GM23248 (cell line): Measurements from ENCODE around the gene NDC1. TPM values are rescaled to one million over a fixed set of nuclear protein-coding genes. Genes with fewer than 3 reads are reported as not detected.

Source experiments
- DNase-seq: peaks from one replicate; pipeline ENCODE4 v3.0.0-alpha.2; 2015
- H2AFZ ChIP-seq: fragments of 200-600 bp; sonication (generic); 2 replicates; pipeline ENCODE4 v1.6.1; 2016; ENCODE audit warnings: antibody characterized with exemption
- H3F3A ChIP-seq: fragments of 200-600 bp; sonication (generic); 2 replicates; pipeline ENCODE4 v1.6.1; 2016; ENCODE audit warnings: mild to moderate bottlenecking, antibody characterized with exemption, mixed run types; ENCODE audit not compliant: insufficient read depth
- H3K27ac ChIP-seq: fragments of 200-600 bp; sonication (generic); 2 replicates; pipeline ENCODE4 v1.5.1; 2016; ENCODE audit warnings: mild to moderate bottlenecking
- H3K27me3 ChIP-seq: fragments of 200-600 bp; sonication (generic); replicated peaks from 2 replicates; pipeline ENCODE4 v1.6.1; 2016; ENCODE audit warnings: mild to moderate bottlenecking; ENCODE audit not compliant: insufficient read depth
- H3K36me3 ChIP-seq: fragments of 200-600 bp; sonication (generic); 2 replicates; pipeline ENCODE4 v1.6.1; 2016; ENCODE audit warnings: low read depth, mild to moderate bottlenecking
- H3K4me1 ChIP-seq: fragments of 200-600 bp; sonication (generic); 2 replicates; pipeline ENCODE4 v1.6.1; 2016; ENCODE audit warnings: mild to moderate bottlenecking; ENCODE audit not compliant: insufficient read depth
- H3K4me2 ChIP-seq: fragments of 200-600 bp; sonication (generic); one replicate; pipeline ENCODE4 v1.6.1; 2016; ENCODE audit warnings: mild to moderate bottlenecking; ENCODE audit not compliant: unreplicated experiment
- H3K4me3 ChIP-seq: fragments of 200-600 bp; sonication (generic); 2 replicates; pipeline ENCODE4 v1.5.1; 2016; ENCODE audit warnings: mild to moderate bottlenecking
- H3K79me2 ChIP-seq: fragments of 200-600 bp; sonication (generic); 2 replicates; pipeline ENCODE4 v1.6.1; 2016; ENCODE audit warnings: mild to moderate bottlenecking; ENCODE audit not compliant: insufficient read depth
- H3K9ac ChIP-seq: fragments of 200-600 bp; sonication (generic); 2 replicates; pipeline ENCODE4 v1.6.1; 2016; ENCODE audit warnings: mild to moderate bottlenecking
- H3K9me2 ChIP-seq: fragments of 200-600 bp; sonication (generic); 2 replicates; pipeline ENCODE4 v1.6.1; 2016; ENCODE audit warnings: mixed run types, mild to moderate bottlenecking, moderate library complexity; ENCODE audit not compliant: insufficient read depth
- H3K9me3 ChIP-seq: fragments of 200-600 bp; sonication (generic); one replicate; pipeline ENCODE4 v1.6.1; 2017; ENCODE audit warnings: low read depth
- H4K20me1 ChIP-seq: fragments of 200-600 bp; sonication (generic); 2 replicates; pipeline ENCODE4 v1.6.0; 2016; ENCODE audit not compliant: insufficient read depth
- EZH2 ChIP-seq: fragments of 200-600 bp; sonication (generic); IDR thresholded peaks from 2 replicates; pipeline ENCODE4 v1.6.1; 2018; ENCODE audit warnings: antibody characterized with exemption, mild to moderate bottlenecking; ENCODE audit not compliant: insufficient read depth, poor library complexity, severe bottlenecking
- EZH2phosphoT487 ChIP-seq: fragments of 200-600 bp; sonication (generic); IDR thresholded peaks from 2 replicates; pipeline ENCODE4 v1.6.1; 2018; ENCODE audit warnings: antibody characterized with exemption, moderate library complexity, mild to moderate bottlenecking, low read depth; ENCODE audit not compliant: insufficient read depth
- WGBS, 2 experiments: methylation state at CpG; one replicate each; pipeline ENCODE4 v1.1.6; 2015 to 2017; ENCODE audit warnings: low lambda C conversion rate in 2 of 2, low coverage in 1 of 2; ENCODE audit errors: missing lambda C conversion rate in 2 of 2; 5-methylcytosine and 5-hydroxymethylcytosine counted together
- in situ Hi-C: fragments of 300-500 bp; cut with MboI; formaldehyde crosslinking; loops from 2 replicates; pipeline ENCODE4 v1.15.0; 2020
- polyA plus RNA-seq: library from polyadenylated mRNA; unstranded; fragments of >200 nt; fragmentation: Nextera tagmentation; extraction: Ambion mirVana; gene quantifications from 2 replicates; pipeline ENCODE4 v1.2.1, GENCODE V29; 2016
- total RNA-seq: library from RNA; depleted of rRNA; stranded (reverse); fragments of >200 nt; shearing (Covaris generic); gene quantifications from 2 replicates; pipeline ENCODE4 v1.2.3, GENCODE V29; 2014

Gene NDC1
- total and polyA plus RNA-seq, 2 experiments from 2014 or later, result 8.2 to 23.0 TPM

- 69 to 79% methylated on average over 5 of the region's 5 CpGs for WGBS, 2 experiments
- Histone ChIP-seq H3K27ac (no peak overlapping the region), H3K9me3 (no peaks in the 10 kb centered on the region), H3K9ac (no peak overlapping the region), H3K9me2 (no peaks in the 10 kb centered on the region), H3F3A (no peaks in the 10 kb centered on the region), H3K4me1 (no peaks in the 10 kb centered on the region), H3K36me3 (peaks cover 15% of the 10 kb centered on the region; the same call in 1 of the 2 replicates), H4K20me1 (no peaks in the 10 kb centered on the region), H3K27me3 (no peaks in the 10 kb centered on the region), H2AFZ (no peak overlapping the region), H3K4me3 (no peak overlapping the region), H3K4me2 (no peak overlapping the region), H3K79me2 (no peaks in the 10 kb centered on the region)
- no peak for DNase-seq
- in situ Hi-C loops, result loop anchor here (25.0 kb wide), 1 partner anchor 640 kb away; no protein-coding TSS in a partner anchor
- TF ChIP-seq EZH2phosphoT487 (no peak), EZH2 (no peak)
Observed at GRCh38 chr1:53871773-53872484, 33.8 kb upstream of the NDC1 start.

- H3K36me3 ChIP-seq, result peaks cover 14% of the 10 kb centered on the region; the same call in 1 of the 2 replicates
- in situ Hi-C loops, result loop anchor here (25.0 kb wide), 1 partner anchor 641 kb away; no protein-coding TSS in a partner anchor
- H3K4me2 ChIP-seq, result no peak overlapping the region
- H3F3A ChIP-seq, result no peaks in the 10 kb centered on the region
- no peak for DNase-seq
- no peak overlapping the region for H2AFZ ChIP-seq
- no peak overlapping the region for H3K9ac ChIP-seq
- H3K9me3 ChIP-seq, result no peaks in the 10 kb centered on the region
- H3K9me2 ChIP-seq, result no peaks in the 10 kb centered on the region
- 72% methylated on average over 4 of the region's 4 CpGs for whole genome bisulfite sequencing, 2 experiments
- H3K27me3 ChIP-seq, result no peaks in the 10 kb centered on the region
- TF ChIP-seq EZH2 (no peak), EZH2phosphoT487 (no peak)
- no peaks in the 10 kb centered on the region for H3K4me1 ChIP-seq
- H4K20me1 ChIP-seq, result no peaks in the 10 kb centered on the region
- no peaks in the 10 kb centered on the region for H3K79me2 ChIP-seq
- no peak overlapping the region for H3K4me3 ChIP-seq
- H3K27ac ChIP-seq, result no peak overlapping the region
Observed at GRCh38 chr1:53871221-53871620, 33.1 kb upstream of the NDC1 start.

- Histone ChIP-seq H3K9me3 (no peaks in the 10 kb centered on the region), H3K9ac (no peak overlapping the region), H3K4me3 (no peak overlapping the region), H3K27ac (no peak overlapping the region), H3K27me3 (no peaks in the 10 kb centered on the region), H3K4me1 (no peaks in the 10 kb centered on the region), H3K79me2 (no peaks in the 10 kb centered on the region), H3K36me3 (peaks cover 7% of the 10 kb centered on the region; the same call in 1 of the 2 replicates), H3F3A (no peaks in the 10 kb centered on the region), H3K9me2 (no peaks in the 10 kb centered on the region), H3K4me2 (no peak overlapping the region), H2AFZ (no peak overlapping the region), H4K20me1 (no peaks in the 10 kb centered on the region)
- 83 to 87% methylated on average over 11 of the region's 11 CpGs for WGBS, 2 experiments
- no peak for DNase-seq
- TF ChIP-seq EZH2phosphoT487 (no peak), EZH2 (no peak)
- in situ Hi-C loops, result loop anchor here (25.0 kb wide), 1 partner anchor 643 kb away; no protein-coding TSS in a partner anchor
Observed at GRCh38 chr1:53869454-53870117, 31.5 kb upstream of the NDC1 start.

- no peak overlapping the region for H2AFZ ChIP-seq
- peaks cover 7% of the 10 kb centered on the region; the same call in 1 of the 2 replicates for H3K36me3 ChIP-seq
- in situ Hi-C loops, result loop anchor here (25.0 kb wide), 1 partner anchor 644 kb away; no protein-coding TSS in a partner anchor
- H4K20me1 ChIP-seq, result no peaks in the 10 kb centered on the region
- 82 to 87% methylated on average over 1 of the region's 1 CpG for WGBS, 2 experiments
- no peaks in the 10 kb centered on the region for H3K4me1 ChIP-seq
- no peak overlapping the region for H3K27ac ChIP-seq
- H3K4me2 ChIP-seq, result no peak overlapping the region
- no peak for DNase-seq
- no peaks in the 10 kb centered on the region for H3K9me2 ChIP-seq
- H3K4me3 ChIP-seq, result no peak overlapping the region
- no peaks in the 10 kb centered on the region for H3F3A ChIP-seq
- no peaks in the 10 kb centered on the region for H3K9me3 ChIP-seq
- H3K79me2 ChIP-seq, result no peaks in the 10 kb centered on the region
- H3K9ac ChIP-seq, result no peak overlapping the region
- H3K27me3 ChIP-seq, result no peaks in the 10 kb centered on the region
- no peak for TF ChIP-seq EZH2
- no peak for TF ChIP-seq EZH2phosphoT487
Observed at GRCh38 chr1:53868565-53868964, 30.5 kb upstream of the NDC1 start.
